Vagina (tissue), 2 donors: ENCODE results near the gene NCOA7.

Experiments used
- CTCF ChIP-seq, 3 experiments: fragments of 450-650 bp in 2 of 3; fragments of 200-600 bp in 1 of 3; sonication (generic) in 1 of 3; IDR thresholded peaks; one replicate each; pipeline ENCODE4 v1.5.1; 2017 to 2019; ENCODE audit warnings: antibody characterized with exemption in 3 of 3, mild to moderate bottlenecking in 2 of 3, moderate library complexity in 2 of 3
- POLR2A ChIP-seq, 2 donors: fragments of 450-650 bp; IDR thresholded peaks; one replicate each; pipeline ENCODE4 v1.6.1; 2017; ENCODE audit warnings: antibody characterized with exemption in 2 of 2, mild to moderate bottlenecking in 2 of 2, moderate library complexity in 2 of 2
- POLR2AphosphoS5 ChIP-seq, 2 donors: sonication (generic); formaldehyde crosslinking; IDR thresholded peaks; one replicate each; pipeline ENCODE4 v1.9.0; 2017; ENCODE audit warnings: antibody characterized with exemption in 2 of 2, mild to moderate bottlenecking in 2 of 2, low read depth in 1 of 2; ENCODE audit not compliant: insufficient read depth in 1 of 2

- TF ChIP-seq CTCF (IDR thresholded peaks at IDR 0.05) = no peak
- no peak for TF ChIP-seq POLR2A (IDR thresholded peaks at IDR 0.05)
- no peak for TF ChIP-seq POLR2AphosphoS5 (IDR thresholded peaks at IDR 0.05; ENCODE audit: insufficient read depth in 1 of 2, low read depth in 1 of 2)
Measured at GRCh38 chr6:125792172-125792571, 1.4 kb downstream of the NCOA7 start.
